Gastrocnemius medialis (tissue), 4 donors: ENCODE measurements around the gene WNT11. TPM values are rescaled to one million over a fixed set of nuclear protein-coding genes. Genes with fewer than 3 reads are reported as not detected.
A peak's percentile ranks its signal among the peaks of the same experiment; 100 is the strongest.

ENCODE experiments used
- ATAC-seq, 2 donors: fragments of 150-250 bp; one replicate each; pipeline ENCODE4 v1.9.1; 2016
- DNase-seq, 2 donors: peaks; one replicate each; pipeline ENCODE4 v3.0.0-alpha.2; 2019
- H3K27ac ChIP-seq, 4 donors: fragments of 200-600 bp; sonication (generic); 1 replicate in 1 of 4; 2 replicates in 3 of 4; pipeline ENCODE4 v1.5.1; 2016 to 2018; ENCODE audit warnings: mild to moderate bottlenecking in 2 of 4, moderate library complexity in 1 of 4
- H3K27me3 ChIP-seq, 3 donors: fragments of 200-600 bp; sonication (generic) in 2 of 3; 1 replicate in 1 of 3; 2 replicates in 2 of 3; pipeline versions ENCODE4 v1.5.1 to v1.6.0; 2016 to 2019; ENCODE audit warnings: mild to moderate bottlenecking in 1 of 3, moderate library complexity in 1 of 3
- H3K36me3 ChIP-seq, 2 donors: fragments of 200-600 bp; sonication (generic) in 1 of 2; one replicate each; pipeline ENCODE4 v1.5.1; 2017 to 2018
- H3K4me1 ChIP-seq, 2 donors: fragments of 200-600 bp; sonication (generic) in 1 of 2; one replicate each; pipeline ENCODE4 v1.5.1; 2016 to 2017; ENCODE audit warnings: mild to moderate bottlenecking in 2 of 2
- H3K4me3 ChIP-seq, 4 donors: fragments of 200-600 bp; sonication (generic) in 3 of 4; 1 replicate in 1 of 4; 2 replicates in 3 of 4; pipeline ENCODE4 v1.5.1; 2016 to 2019; ENCODE audit warnings: mild to moderate bottlenecking in 2 of 4
- H3K9me3 ChIP-seq, 3 donors: fragments of 200-600 bp; sonication (generic) in 2 of 3; 1 replicate in 1 of 3; 2 replicates in 2 of 3; pipeline ENCODE4 v1.5.1; 2016 to 2019
- POLR2A ChIP-seq, 2 donors: fragments of 450-650 bp; IDR thresholded peaks; one replicate each; pipeline ENCODE4 v1.6.1; 2017; ENCODE audit warnings: antibody characterized with exemption in 2 of 2, mild to moderate bottlenecking in 2 of 2, moderate library complexity in 2 of 2
- in situ Hi-C, 4 donors: fragments of 200-750 bp; cut with MboI; loops; one replicate each; pipeline versions ENCODE4 v1.15.0 to v1.8.0; 2017; ENCODE audit warnings: low sequenced_read_pairs in 4 of 4
- intact Hi-C: fragments of 100-400 bp; cut with DNase I; formaldehyde crosslinking; loops from one replicate; pipeline ENCODE4 v1.15.1; 2023; ENCODE audit warnings: low total_unique reads
- total RNA-seq, 4 donors: library from RNA; depleted of rRNA; stranded (reverse); fragments of >200 nt; gene quantifications; one replicate each; pipeline versions ENCODE4 v1.1.0 to v1.2.3, GENCODE V29; 2016
- TF ChIP-seq, protein P1 (sequence below), 5 experiments: fragments of 450-650 bp in 3 of 5; fragments of 200-600 bp in 2 of 5; sonication (generic) in 2 of 5; IDR thresholded peaks in 4 of 5; conservative IDR thresholded peaks in 1 of 5; 1 replicate in 4 of 5; 2 replicates in 1 of 5; pipeline ENCODE4 v1.5.1; 2016 to 2019; ENCODE audit warnings: antibody characterized with exemption in 5 of 5, mild to moderate bottlenecking in 3 of 5, moderate library complexity in 3 of 5

Gene WNT11
- total RNA-seq, 4 donors from 2014 or later, result 2.9 to 6.5 (median 4.0) TPM

DNA sequence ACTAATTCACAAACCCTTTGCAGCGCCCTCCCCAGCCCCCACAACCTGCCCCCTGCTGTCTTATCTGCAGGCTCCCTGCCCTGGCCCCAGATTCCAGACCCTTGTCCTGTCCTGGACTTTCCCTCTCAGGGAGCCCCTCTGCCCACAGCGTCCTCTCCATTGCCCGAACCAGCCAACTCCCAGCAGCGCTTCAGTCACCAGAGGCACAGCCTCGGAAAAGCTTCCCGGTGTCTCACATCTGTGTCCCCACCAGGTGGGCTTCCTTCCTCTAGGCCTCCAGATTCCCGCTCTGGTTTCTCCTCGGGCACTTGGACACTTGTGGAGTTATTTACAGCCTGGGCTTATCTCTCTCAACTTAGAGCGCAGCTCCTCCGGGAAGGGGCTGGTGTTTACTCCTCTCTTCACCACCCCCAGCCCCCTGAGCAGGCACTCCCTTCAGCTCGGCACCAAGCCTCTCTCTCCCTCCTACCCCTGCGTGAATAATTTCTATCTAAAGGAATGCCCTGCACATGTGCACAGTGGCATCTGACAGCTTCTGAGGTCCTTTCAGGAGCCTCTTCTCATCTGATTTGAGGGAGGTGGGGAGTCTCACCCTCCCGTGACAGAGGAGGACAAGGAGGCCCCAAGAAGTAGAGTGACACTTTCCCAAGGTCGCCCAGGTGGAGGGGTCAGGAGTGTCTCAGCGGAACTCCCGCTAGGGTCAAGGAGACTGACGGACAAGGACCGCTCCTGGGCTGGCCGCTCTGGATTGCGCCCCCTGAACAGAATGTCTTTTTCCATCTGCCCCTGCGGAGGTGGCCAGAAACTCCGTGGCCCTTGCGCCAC lies 838 bp downstream of the WNT11 start:
- Histone ChIP-seq H3K4me3 (peak overlapping the region; percentile 64 to 94 (median 77)), H3K36me3 (no peaks in the 10 kb centered on the region), H3K4me1 (peaks cover 7 to 23% of the 10 kb centered on the region in 2 donors), H3K27ac (no peak overlapping the region), H3K9me3 (no peaks in the 10 kb centered on the region), H3K27me3 (no peaks in the 10 kb centered on the region)
- TF ChIP-seq, protein P1, sequence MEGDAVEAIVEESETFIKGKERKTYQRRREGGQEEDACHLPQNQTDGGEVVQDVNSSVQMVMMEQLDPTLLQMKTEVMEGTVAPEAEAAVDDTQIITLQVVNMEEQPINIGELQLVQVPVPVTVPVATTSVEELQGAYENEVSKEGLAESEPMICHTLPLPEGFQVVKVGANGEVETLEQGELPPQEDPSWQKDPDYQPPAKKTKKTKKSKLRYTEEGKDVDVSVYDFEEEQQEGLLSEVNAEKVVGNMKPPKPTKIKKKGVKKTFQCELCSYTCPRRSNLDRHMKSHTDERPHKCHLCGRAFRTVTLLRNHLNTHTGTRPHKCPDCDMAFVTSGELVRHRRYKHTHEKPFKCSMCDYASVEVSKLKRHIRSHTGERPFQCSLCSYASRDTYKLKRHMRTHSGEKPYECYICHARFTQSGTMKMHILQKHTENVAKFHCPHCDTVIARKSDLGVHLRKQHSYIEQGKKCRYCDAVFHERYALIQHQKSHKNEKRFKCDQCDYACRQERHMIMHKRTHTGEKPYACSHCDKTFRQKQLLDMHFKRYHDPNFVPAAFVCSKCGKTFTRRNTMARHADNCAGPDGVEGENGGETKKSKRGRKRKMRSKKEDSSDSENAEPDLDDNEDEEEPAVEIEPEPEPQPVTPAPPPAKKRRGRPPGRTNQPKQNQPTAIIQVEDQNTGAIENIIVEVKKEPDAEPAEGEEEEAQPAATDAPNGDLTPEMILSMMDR (IDR thresholded peaks at IDR 0.05 in 4 of 5, conservative IDR thresholded peaks at IDR 0.05 in 1 of 5), result no peak
- DNase-seq (no peak), ATAC-seq (no peak)
- intact Hi-C loops (loop anchor here (2.0 to 10.0 kb wide), 4 partner anchors 19 to 309 kb away; partner anchors contain the start of gene EMSY), in situ Hi-C loops (loop anchor here in 2 of 4 donors (10.0 kb wide), 1 partner anchor 109 kb away; no protein-coding TSS in a partner anchor)

DNA sequence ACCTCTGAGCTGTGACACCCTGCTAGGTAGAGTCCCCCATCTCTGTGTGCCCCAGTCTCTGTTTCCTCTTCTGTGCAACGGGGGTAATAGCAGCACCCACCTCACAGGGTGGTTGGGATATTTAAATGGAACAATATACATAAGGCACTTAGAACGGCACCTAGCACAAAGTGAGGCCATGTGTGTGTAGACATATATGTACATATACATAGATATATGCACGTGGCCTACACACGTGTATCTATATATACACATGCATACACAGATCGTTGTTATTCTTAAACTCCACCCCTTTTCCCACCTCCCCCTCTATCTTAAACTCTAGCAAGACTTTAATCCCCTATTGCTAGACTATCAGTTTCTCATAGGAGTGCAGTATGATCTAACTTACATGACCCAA lies 2.4 kb downstream of the WNT11 start:
- ATAC-seq, result no peak
- no peak overlapping the region for H3K27ac ChIP-seq
- H3K9me3 ChIP-seq, result no peaks in the 10 kb centered on the region
- DNase-seq, result no peak
- H3K36me3 ChIP-seq, result no peaks in the 10 kb centered on the region
- TF ChIP-seq, protein P1 (IDR thresholded peaks at IDR 0.05 in 4 of 5, conservative IDR thresholded peaks at IDR 0.05 in 1 of 5), result no peak
- in situ Hi-C loops, result loop anchor here in 2 of 4 donors (10.0 kb wide), 1 partner anchor 111 kb away; no protein-coding TSS in a partner anchor
- no peaks in the 10 kb centered on the region for H3K27me3 ChIP-seq
- no peak overlapping the region for H3K4me3 ChIP-seq
- H3K4me1 ChIP-seq, result peaks cover 7 to 23% of the 10 kb centered on the region in 2 donors
- intact Hi-C loops, result loop anchor here (10.0 kb wide), 1 partner anchor 311 kb away; no protein-coding TSS in a partner anchor

DNA sequence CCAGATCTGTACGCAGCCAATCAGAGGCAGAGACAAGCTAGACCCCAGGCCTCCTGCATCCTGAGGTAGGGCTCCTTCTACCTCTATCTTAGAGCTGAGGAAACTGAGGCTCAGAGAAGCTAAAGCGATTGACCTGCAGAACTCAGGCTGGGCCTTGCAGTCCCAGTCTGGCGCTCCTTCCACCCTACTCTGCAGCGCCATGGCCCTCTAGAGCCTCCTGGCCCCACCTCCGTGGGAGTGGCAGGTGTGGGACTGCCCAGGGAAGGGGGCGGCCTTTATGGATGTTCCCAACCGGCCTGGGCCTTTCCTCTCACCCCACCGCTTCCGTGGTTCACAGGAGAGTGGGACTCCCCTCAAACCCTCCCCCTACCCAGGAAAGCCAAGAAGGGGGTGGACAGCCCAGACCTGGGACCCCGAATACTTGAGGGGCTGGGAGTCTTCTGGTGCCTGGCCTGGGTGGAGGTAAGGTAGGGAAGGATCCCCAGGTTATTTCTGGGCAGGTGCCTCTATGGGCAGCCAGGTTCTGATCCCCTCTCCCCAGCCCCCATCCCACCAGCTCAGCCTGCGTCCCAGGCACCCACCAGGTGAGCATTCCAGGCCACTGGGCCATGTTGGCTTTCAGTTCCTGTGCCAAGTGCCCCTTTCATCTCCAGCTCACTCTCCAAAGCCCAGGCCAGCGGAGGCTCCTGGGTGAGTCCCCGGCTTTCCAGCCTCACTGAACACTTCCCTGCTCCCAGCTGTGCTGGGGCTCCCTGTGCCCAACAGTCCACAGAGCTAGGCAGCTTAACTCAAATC lies 3.0 kb downstream of the WNT11 start:
- TF ChIP-seq, protein P1 (IDR thresholded peaks at IDR 0.05 in 4 of 5, conservative IDR thresholded peaks at IDR 0.05 in 1 of 5), result no peak
- TF ChIP-seq POLR2A (IDR thresholded peaks at IDR 0.05), result no peak
- Histone ChIP-seq H3K27ac (no peak overlapping the region), H3K4me1 (peaks cover 7 to 20% of the 10 kb centered on the region in 2 donors), H3K9me3 (no peaks in the 10 kb centered on the region), H3K4me3 (no peak overlapping the region), H3K27me3 (no peaks in the 10 kb centered on the region), H3K36me3 (no peaks in the 10 kb centered on the region)
- in situ Hi-C loops, result loop anchor here in 2 of 4 donors (10.0 kb wide), 1 partner anchor 111 kb away; no protein-coding TSS in a partner anchor
- ATAC-seq (no peak), DNase-seq (no peak)
- intact Hi-C loops, result loop anchor here (10.0 kb wide), 1 partner anchor 311 kb away; no protein-coding TSS in a partner anchor

DNA sequence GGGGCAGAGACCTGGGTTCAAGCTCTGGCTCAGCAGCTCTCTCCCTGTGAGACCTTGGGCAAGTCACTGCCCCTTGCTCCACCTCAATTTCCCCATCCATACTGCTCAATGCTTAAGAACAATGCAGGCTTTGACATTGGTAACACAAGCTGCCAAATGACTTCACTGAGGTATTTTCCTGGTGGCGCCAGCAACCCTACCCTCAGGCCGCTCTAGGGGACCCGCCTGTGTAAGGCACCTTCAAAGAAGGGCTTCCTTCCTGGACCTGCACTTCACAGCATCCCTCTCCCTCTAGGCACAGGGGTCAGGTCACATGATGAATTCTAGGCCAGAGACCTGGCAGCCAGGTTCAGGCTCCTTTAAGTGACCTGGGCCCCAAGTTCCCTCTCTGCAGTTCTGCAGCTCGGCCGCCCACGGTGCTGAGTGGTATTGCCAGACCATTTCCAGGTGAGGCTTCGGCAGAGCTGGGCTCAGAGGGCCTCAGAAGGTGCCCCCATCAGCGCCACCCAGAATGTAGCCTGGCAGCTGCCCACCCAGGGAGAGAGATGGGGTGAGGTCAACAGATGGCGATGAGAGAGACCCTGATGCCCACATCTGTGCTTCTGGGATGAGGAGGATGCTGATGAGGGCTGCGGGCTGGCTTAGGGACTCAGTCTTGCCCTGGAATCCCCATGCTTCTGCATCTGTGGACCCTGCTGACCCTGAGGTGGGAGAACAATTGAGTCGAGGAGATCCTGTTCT lies 4.5 kb downstream of the WNT11 start:
- Histone ChIP-seq H3K27ac (no peak overlapping the region), H3K36me3 (no peaks in the 10 kb centered on the region), H3K4me3 (no peak overlapping the region), H3K27me3 (no peaks in the 10 kb centered on the region), H3K9me3 (no peaks in the 10 kb centered on the region), H3K4me1 (peaks cover 7 to 8% of the 10 kb centered on the region in 2 donors)
- in situ Hi-C loops (loop anchor here in 2 of 4 donors (10.0 kb wide), 1 partner anchor 113 kb away; no protein-coding TSS in a partner anchor), intact Hi-C loops (loop anchor here (10.0 kb wide), 1 partner anchor 313 kb away; no protein-coding TSS in a partner anchor)
- DNase-seq (no peak), ATAC-seq (no peak)
- no peak for TF ChIP-seq POLR2A (IDR thresholded peaks at IDR 0.05)
- TF ChIP-seq, protein P1 (IDR thresholded peaks at IDR 0.05 in 4 of 5, conservative IDR thresholded peaks at IDR 0.05 in 1 of 5), result no peak
